MM.1S (cell line): Measurements from ENCODE around the gene GFOD2.

Experiments
- EZH2 ChIP-seq: fragments of 300-600 bp; sonication (generic); optimal IDR thresholded peaks from 2 replicates; pipeline ENCODE3; 2017; ENCODE audit warnings: low read depth, mild to moderate bottlenecking, antibody characterized with exemption, low read length, mixed read lengths
- EZH2phosphoT487 ChIP-seq: fragments of 300-600 bp; sonication (generic); IDR thresholded peaks from 2 replicates; pipeline ENCODE4 v1.6.1; 2018; ENCODE audit warnings: antibody characterized with exemption, low read length
- TF ChIP-seq, protein P1 (sequence below): fragments of 300-600 bp; sonication (generic); IDR thresholded peaks from 2 replicates; pipeline ENCODE4 v1.5.1; 2016; ENCODE audit warnings: antibody characterized with exemption, low read length, mixed read lengths

DNA sequence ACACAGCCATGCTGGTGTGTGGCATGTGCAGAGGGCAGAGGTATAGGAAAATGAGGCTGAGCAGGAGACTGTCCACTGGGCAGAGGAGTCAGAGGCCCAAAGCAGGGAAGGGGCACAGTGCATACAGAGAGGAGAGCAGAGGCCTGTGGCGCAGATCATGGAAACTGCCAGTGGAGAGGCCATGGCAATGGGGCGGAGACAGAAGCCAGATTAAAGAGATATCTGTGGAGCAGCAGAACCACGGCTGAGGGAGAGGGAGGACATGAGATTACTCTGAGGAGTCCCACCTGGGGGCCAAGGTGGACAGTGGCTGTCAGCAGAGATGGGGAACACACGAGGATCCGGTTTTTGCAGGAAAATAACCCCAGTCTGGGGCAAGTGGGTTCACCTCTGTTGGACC, 44.0 kb upstream of the GFOD2 start:
- TF ChIP-seq, protein P1, sequence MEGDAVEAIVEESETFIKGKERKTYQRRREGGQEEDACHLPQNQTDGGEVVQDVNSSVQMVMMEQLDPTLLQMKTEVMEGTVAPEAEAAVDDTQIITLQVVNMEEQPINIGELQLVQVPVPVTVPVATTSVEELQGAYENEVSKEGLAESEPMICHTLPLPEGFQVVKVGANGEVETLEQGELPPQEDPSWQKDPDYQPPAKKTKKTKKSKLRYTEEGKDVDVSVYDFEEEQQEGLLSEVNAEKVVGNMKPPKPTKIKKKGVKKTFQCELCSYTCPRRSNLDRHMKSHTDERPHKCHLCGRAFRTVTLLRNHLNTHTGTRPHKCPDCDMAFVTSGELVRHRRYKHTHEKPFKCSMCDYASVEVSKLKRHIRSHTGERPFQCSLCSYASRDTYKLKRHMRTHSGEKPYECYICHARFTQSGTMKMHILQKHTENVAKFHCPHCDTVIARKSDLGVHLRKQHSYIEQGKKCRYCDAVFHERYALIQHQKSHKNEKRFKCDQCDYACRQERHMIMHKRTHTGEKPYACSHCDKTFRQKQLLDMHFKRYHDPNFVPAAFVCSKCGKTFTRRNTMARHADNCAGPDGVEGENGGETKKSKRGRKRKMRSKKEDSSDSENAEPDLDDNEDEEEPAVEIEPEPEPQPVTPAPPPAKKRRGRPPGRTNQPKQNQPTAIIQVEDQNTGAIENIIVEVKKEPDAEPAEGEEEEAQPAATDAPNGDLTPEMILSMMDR = no peak
- TF ChIP-seq EZH2phosphoT487 = no peak
- no peak for TF ChIP-seq EZH2
